Glomerular visceral epithelial cell (primary cell): ENCODE measurements around the gene CD53.
"Not testable (repeated sequence)": the region's sequence is repeated elsewhere in the genome, so short reads cannot be mapped to it uniquely, and the experiment has no call there.

Source experiments
- DNase-seq: peaks from one replicate; pipeline ENCODE4 v3.0.0-alpha.2; 2016; ENCODE audit errors: extremely low spot score

Gene CD53, protein sequence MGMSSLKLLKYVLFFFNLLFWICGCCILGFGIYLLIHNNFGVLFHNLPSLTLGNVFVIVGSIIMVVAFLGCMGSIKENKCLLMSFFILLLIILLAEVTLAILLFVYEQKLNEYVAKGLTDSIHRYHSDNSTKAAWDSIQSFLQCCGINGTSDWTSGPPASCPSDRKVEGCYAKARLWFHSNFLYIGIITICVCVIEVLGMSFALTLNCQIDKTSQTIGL

DNA sequence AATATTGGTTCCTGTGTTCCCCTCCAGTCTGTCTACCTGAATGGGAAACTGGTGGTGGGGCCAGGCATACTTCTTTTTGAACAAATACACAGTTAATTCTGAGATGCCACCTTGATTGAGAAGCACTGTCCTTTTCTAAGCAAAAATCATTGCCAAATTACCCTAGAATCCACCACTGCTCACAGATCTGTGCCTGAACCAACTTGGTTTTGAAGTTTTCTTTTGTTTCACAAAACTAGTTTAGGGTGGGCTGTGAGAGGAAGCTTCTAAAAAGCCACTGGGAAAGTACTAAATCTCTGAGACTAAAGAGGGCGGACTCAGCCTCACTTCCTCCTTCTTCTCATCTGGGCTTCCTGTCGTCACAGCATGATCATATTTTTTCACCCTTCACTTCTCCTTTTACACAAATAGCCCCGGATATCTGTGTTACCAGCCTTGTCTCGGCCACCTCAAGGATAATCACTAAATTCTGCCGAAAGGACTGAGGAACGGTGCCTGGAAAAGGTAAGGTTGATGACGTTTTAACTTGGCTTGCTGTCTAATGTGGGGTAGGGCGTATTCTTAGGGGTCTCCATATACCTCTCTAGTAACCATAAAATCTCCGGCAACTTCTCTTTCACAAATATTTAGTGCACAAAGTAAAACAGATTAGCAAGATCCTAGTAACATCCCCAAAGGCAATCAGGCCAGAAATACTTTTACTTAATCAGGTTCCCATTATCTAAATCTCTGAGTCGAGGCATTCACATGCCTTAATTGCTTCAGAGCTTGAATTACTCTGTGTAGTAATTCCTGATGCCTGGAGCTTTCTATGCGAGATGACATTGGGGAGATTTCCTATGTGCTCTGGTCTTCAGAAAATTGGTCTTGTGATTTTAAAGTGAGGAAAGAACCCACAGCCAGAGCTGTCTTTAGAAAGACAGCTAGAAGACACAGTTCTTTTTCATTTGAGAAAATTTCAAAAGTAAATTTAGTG is at the start of gene CD53:
Gene CD53 (plus strand): TSS at position 404 of the 976 bp plus-strand sequence. CDS start 18,261 bp downstream, outside the sequence.
- no peak for DNase-seq

DNA sequence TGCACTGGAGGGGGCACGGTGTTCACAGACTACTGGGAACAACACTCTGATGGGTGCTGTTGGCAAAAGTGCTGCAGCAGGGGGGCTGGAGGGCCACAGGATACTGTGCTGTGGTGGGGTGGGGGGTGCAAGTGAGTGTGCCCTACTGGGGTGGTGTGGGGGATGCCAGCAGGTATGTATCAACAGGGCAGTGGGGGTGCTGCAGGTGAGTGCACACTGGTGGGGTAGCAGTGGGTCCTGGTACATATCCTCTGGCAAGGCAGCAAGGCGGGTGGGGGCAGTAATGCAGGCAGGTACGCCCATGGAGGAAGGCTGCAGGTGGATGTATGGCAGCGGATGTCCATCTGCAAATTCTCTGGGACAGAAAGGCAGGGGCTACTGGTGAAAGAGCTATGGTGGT is 48.8 kb upstream of the CD53 start:
- DNase-seq, result no peak

DNA sequence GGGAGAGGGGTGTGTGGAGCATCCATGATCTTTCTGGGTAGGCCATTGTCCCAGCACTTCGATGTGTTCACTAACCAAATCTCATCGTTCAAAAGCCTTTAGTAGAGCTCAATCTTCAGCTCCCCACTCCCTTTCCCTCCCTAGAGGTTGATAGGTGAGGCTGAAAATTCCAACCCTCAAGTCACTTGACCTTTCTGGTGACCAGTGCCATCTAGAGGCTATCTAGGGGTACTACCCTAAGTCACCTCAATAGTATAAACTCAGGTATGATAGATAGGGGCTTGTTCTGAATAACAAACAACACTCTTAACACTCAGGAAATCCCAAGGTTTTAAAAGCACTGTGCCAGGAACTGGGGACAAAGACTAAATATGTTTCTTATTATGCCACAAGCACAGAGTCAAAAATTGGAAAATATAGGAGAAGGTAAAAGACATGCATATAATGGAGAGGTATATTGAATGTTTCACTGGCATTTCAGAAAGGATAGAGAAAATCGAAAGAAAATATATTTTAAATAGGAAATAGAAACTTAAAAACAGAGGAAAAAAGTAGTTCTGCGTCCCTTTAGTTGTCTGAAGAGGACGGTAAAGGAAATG is 42.9 kb upstream of the CD53 start:
- DNase-seq, result peak; percentile 31

DNA sequence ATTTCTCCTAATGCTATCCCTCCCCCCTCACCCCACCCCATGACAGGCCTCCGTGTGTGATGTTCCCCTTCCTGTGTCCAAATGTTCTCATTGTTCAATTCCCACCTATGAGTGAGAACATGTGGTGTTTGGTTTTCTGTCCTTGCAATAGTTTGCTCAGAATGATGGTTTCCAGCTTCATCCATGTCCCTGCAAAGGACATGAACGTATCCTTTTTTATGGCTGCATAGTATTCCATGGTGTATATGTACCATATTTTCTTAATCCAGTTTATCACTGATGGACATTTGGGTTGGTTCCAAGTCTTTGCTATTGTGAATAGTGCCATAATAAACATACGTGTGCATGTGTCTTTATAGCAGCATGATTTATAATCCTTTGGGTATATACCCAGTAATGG is 39.2 kb upstream of the CD53 start:
- DNase-seq, result not testable (repeated sequence)

DNA sequence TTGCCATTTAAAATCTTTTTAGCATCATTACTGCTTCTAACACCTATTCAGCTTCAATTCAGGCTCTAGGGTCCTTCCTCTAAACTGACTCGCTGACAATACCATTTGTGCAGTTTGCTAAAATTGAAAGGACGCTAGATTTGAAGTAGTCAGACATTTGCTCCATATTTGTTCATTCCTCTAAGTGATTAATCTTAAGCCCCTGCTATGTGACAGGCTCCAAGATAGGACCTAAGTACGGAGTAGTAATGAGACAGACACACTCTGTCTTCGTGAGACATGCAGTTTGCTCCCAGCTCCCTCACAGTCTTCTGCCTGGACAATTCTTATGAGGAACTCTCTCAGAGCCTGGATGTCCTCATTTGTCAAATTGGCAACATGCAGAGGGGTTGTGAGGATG is 26.1 kb upstream of the CD53 start:
- no peak for DNase-seq

DNA sequence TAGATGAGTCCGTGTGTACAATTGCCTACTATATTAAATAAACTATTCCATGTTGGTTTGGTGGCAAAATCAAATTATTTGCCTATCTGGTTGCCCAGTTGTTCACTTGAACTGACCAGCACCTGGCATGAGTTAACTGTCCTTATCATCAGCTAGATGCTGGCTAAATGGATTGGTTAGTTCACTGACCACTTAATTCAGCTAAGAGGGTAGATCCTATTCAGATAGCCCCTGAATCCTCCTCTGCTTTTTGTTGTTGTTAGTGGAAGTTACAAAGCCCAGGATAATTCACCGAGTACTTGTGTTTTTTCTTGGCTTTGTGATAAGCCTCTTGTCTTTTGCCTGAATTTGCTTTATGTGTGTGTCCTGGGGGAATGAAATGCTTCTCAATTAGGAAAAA is 22.8 kb upstream of the CD53 start:
- DNase-seq, result no peak

DNA sequence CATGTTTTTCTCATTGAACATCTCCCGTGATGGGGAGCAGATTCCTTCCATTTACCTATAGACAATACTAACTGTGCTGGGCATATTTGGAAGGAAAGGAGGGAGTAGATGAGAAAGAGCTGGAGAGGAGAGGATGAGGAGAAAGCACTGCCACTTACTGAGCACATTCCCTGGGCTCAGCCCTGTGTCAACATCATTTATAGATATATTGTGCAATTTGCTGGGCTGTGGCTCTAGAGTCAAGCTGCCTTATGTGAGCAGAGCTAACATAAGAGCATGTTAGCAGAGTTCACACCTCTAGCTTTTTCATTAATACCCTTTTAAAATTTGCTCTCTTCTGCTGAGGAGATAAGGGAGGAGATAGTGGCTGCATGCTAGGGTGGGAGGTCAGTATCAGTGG is 22.3 kb upstream of the CD53 start:
- no peak for DNase-seq

DNA sequence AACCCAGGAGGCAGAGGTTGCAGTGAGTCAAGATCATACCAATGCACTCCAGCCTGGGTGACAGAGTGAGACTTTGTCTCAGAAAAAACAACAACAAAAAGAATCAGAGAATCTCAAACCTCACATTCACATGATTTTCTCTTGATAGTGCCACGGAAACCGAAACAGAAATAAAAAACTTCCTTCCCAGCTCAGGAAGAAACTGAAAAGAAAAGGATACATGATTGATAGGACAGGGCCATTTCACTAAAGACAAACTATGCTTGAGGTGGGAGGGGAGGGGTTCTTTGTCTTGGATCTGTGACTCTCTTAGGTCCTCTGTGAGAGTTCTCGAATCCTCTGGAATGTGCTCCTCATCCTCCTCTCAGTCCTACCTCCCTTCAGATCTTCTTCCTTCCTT is 19.8 kb upstream of the CD53 start:
- DNase-seq, result no peak

DNA sequence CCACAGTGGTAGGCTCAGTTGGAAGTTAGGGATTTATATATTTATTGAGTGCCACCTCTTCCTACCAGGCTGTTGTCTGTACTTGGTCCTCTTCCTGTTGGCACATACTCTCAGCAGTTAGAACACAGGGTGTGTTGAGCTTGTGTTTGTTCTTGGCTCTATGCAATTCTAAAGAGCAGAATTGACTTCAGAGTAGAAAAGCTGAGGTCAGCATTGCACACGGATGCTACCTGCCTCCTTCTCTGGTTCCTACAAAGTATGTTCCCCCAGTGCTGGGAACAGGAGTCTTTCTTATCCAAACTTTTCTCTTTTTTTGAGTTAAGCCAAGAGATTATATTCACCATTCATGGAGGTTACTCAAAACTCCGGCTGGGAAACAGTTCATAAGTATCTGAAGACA is 16.5 kb upstream of the CD53 start:
- no peak for DNase-seq

DNA sequence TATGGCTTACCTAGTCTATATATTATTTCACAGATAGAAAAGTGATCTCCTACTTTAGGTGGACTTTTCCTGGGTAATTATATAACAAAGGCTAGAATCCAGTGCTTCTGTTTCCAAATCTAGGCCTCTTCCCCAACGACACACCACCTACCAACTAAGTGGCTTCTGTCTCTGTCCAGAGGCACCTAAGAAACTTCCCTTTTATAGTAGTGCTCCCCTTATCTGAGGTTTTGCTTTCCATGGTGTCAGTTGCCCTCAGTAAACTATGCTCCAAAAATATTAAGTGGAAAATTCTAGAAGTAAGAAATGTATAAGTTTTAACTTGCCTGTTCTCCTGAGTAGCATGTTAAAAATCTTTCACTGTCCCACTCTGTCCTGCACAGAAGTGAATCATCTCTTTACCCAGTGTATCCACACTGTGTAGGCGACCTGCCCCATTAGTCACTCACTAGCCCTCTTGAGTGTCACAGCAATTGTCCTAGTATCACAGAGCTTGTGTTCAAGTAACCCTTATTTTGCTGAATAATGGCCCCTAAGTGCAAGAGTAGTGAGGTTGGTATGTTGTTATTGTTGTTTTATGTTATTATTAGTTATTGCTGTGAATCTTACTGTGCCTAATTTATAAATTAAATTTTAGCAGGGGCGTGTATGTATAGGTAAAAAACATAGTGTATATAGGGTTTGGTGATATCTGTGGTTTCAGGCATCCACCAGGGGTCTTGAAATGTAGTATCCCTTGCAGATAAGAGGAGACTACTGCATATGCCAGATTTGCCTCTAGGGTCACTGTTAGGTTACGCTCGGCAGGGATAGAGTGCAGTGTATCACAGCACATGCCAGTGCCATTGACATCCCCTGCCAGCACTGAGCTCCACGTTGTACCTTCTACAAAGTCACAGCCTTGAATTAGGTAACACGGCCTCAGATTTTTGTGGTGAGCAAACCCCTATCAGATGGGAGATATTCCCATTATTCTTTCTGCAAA is 14.7 kb upstream of the CD53 start:
- no peak for DNase-seq

DNA sequence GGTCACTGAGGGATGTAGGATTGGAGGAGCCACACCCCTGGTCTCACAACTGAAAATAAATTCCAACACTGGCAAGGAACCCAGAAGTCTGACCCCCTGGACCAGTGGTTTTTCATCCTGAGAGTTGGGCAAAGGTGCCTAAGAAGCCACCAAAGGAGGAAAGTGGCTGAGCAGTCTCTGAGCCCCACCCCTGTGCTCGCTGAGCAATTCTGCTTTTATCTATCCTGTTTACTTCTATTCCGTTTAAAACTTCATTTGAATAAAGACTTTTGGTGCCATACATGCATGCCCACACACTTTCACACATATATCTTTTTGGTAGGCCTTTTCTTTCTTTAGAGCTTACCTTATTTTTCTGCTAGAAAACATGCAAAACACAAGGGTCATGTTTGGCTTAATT is 13.9 kb upstream of the CD53 start:
- DNase-seq, result no peak

DNA sequence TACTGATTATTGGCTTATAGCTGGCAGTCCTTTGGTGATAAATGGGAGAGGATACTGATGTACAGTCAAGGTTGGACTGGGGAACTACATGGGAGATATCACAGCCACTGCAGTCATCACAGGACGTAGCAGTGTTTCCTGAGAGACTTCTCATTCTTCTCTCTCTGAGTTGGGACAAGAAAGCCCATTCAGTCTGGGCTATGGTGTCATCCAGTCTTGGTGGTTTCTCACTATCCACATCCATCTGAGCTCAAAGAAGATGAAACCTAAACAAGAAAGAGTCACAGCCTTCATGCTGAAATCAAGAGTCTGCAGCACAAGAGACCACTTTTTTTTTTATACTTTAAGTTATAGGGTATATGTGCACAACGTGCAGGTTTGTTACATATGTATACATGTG is 12.8 kb upstream of the CD53 start:
- no peak for DNase-seq

DNA sequence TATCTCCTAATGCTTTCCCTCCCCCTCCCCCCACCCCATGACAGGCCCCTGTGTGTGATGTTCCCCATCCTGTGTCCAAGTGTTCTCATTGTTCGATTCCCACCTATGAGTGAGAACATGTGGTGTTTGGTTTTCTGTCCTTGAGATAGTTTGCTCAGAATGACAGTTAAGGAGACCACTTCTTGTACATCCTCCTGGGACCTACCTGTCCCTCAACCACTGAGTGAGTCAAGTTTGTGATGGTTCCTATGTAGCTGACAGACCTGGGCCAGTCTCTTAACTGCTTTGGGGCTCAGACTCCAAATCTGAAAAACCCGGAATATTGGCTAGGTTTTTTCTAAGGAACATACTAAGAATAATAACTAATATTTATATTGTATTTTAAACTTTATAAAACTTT is 12.3 kb upstream of the CD53 start:
- not testable (repeated sequence) for DNase-seq

DNA sequence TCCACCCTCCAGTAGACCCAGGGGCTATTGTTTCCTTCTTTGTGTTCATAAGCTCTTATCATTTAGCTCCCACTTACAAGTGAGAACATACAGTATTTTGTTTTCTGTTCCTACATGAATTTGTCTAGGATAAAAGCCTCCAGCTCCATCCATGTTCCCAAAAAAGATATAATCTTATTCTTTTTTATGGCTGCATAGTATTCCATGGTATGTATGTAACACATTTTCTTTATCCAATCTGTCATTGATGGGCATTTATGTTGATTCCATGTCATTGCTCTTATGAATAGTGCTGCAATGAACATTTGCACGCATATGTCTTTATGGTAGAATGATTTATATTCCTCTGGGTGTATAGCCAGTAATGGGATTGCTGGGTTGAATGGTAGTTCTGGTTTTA is 11.0 kb upstream of the CD53 start:
- not testable (repeated sequence) for DNase-seq

DNA sequence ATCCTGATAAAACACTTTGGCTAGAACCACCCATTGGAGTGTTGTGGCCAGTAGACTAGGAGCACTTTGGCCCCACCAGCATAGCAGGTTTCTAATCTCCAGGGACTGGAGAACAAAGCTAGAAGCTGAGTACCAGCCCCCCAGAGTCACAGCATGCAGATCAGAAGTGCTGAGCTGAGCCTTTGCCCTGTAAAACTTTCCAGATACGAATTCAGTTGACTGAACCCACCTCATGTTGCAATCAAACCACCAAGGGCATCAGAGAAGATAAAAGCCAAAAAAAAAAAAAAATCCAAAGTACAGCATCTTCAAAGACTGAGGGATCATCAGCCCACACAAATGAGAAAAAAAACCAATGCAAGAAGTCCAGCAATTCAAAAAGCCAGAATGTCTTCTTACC is 8.7 kb upstream of the CD53 start:
- DNase-seq, result no peak

DNA sequence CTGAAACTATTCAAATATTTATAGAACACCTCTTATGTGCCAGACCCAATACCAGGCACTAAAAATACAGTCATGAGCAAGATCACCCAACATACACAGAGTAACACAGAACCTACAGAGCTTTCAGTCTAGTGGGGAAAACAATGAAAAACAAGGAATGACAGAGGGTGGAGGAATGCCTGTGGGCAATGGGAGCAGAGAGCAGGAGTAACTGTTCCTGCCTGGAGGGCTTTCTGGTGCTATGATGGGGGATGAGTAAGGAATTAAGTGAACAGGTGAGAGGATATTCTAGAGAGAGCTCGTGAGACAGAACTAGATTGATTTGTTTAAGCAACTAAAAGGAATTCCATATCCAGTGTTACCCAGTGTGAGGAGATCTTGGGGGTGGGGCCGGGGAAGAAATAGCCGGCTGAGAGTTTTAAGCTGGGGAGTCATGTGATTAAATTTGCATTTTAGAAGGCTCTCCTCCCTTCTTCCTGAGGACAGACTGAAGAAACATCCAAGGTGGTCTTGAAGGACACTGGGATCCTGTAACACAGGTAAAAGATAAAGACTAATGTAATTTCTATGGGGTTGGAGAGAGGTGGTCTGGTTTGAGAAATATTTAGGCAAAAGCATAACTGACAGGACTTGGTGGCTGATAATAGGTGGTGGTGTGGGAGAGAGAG is 2.1 kb upstream of the CD53 start:
- no peak for DNase-seq

DNA sequence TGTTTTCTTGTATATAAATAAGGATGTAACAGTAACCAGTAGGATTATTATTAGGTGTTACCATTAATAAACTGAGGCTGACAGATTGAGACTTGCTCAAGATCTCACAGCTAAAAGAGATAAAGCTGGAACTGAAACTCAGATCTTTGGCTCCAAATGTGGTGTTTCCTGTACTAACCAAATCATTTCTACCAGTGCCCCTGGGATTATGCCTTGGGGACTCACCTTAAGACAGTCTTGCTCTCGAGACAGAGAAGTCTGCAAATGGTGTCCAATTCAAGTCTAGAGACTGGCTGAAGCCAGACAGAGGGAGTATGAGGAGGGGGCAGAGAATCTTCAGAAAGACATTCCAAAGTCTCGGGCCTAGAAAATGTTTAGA is 593 bp upstream of the CD53 start:
- DNase-seq, result no peak

DNA sequence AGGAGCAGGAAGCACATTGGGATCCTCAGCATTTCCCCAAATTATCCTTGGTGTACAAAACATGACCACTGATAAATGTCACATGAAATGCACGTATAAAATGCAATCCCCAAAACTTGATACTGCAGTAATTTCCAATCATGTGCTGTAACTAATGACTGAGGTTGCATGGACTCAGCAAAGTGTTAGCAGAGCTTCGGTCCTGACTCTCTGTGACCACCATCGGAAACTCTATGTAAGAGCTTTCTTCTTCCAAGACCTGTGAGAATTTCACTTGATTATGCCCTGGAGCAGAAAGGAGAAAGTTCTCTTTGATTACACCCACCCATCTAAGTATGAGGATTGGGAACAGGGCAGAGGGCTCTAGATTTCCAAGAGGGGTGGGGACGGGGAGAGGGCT is 908 bp downstream of the CD53 start:
- DNase-seq, result no peak

DNA sequence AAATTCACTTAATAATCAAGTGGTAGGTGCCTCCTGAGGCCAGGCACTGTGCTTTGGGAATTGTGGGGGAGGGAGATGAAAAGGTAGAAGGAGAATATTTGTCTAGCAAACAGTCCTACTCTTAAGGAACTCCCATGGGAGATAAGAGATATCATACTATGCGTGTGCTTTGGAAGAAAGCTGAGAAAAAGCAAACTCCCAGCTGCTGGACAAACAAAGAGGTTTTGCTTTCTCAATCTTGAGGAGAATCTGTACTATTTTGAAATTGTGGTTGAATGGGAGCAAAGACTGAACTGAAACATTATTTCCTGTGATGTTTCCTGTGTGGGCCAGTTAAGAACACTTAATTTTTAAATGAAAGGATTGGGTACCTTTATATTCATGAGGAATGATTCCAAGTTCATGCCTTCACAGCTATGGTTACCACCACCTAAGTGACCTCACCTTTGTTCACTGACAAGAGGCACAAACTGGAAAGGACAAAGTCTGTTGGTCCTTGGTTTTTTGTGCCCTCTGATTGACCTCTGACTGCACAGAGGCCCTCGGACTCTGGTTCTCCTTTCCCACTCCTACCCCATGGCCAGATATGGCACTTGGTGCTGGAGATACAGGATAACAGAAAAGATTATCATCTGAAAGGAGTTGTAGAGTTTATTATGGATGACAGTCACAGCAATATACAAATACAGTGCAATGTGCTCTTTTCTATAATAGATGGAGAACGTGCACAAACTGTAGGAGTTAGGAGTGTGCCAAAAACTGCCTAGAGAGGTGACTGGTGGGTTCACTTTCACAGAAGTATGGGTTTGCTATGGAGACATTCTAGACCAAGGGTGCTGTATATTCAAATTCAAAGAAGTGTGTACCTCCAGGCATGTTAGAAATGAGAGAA is 1.6 kb downstream of the CD53 start:
- DNase-seq, result no peak

DNA sequence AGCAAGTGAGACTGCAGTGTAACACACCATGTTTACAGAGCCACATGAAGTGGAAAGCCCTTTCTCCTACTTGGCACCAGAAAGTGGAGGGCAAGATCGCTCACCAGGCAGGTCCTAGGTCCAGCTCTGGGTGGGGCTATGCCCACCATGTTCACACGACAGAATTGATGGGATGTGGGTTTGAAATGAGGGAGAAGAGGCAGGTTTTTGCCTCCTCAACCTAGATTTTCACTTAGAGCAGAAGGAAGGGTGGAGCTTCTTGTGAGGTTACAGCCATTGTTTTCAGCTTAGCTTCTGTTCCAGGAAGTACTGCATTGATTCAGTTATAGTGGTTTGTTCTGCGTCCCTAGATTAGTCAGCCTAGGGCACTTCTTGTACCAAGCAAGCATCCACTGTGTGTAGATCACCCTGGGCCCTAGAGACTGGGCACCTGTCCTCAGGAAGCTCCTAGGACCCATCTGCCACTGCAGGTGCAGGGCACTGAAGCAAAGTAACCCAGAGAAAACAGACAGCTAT is 2.3 kb downstream of the CD53 start:
- no peak for DNase-seq
